Adrenal gland (tissue), 12 donors: Measurements from ENCODE around the gene KRTAP9-4. TPM values are rescaled to one million over a fixed set of nuclear protein-coding genes. Genes with fewer than 3 reads are reported as not detected.
"Not testable (repeated sequence)": the region's sequence is repeated elsewhere in the genome, so short reads cannot be mapped to it uniquely, and the experiment has no call there.

Experiments
- DNase-seq, 7 donors: peaks; one replicate each; pipeline ENCODE4 v3.0.0-alpha.2; 2019 to 2020
- H3K27ac ChIP-seq, 5 donors: fragments of 200-600 bp; sonication (generic) in 4 of 5; 1 replicate in 3 of 5; 2 replicates in 2 of 5; pipeline versions ENCODE4 v1.5.1 to v1.8.0; 2016 to 2020; ENCODE audit warnings: mild to moderate bottlenecking in 1 of 5
- H3K27me3 ChIP-seq: fragments of 200-600 bp; 2 replicates; pipeline ENCODE4 v1.8.0; 2021
- H3K36me3 ChIP-seq, 2 donors: fragments of 200-600 bp; replicated peaks in 1 of 2; 1 replicate in 1 of 2; 2 replicates in 1 of 2; pipeline versions ENCODE4 v1.5.1 to v1.8.0; 2018 to 2022
- H3K4me1 ChIP-seq, 2 donors: fragments of 200-600 bp; replicated peaks in 1 of 2; 1 replicate in 1 of 2; 2 replicates in 1 of 2; pipeline versions ENCODE4 v1.5.1 to v1.8.0; 2018 to 2021
- H3K4me3 ChIP-seq, 4 donors: fragments of 200-600 bp; sonication (generic) in 3 of 4; one replicate each; pipeline ENCODE4 v1.5.1; 2016 to 2018
- H3K9me3 ChIP-seq, 3 donors: fragments of 200-600 bp; sonication (generic) in 1 of 3; replicated peaks in 1 of 3; 1 replicate in 2 of 3; 2 replicates in 1 of 3; pipeline versions ENCODE4 v1.5.1 to v1.8.0; 2016 to 2021
- CTCF ChIP-seq, 6 experiments: fragments of 450-650 bp in 4 of 6; fragments of 200-600 bp in 2 of 6; sonication (generic) in 1 of 6; IDR thresholded peaks; 1 replicate in 5 of 6; 2 replicates in 1 of 6; pipeline versions ENCODE4 v1.5.1 to v1.8.0; 2016 to 2021; ENCODE audit warnings: antibody characterized with exemption in 6 of 6, mild to moderate bottlenecking in 2 of 6, moderate library complexity in 1 of 6
- POLR2A ChIP-seq, 2 donors: fragments of 450-650 bp; IDR thresholded peaks; one replicate each; pipeline ENCODE4 v1.6.1; 2017; ENCODE audit warnings: antibody characterized with exemption in 2 of 2, mild to moderate bottlenecking in 2 of 2, moderate library complexity in 1 of 2
- WGBS, 4 donors: extraction: QIAGEN DNeasy Blood & Tissue Kit in 2 of 4; methylation state at CpG; one replicate each; pipeline versions ENCODE4 v1.1.5 to v1.1.7; 2013 to 2017; 5-methylcytosine and 5-hydroxymethylcytosine counted together
- intact Hi-C, 2 donors: fragments of 100-400 bp; cut with DNase I; formaldehyde crosslinking; loops; one replicate each; pipeline versions ENCODE4 v1.14.1 to v1.15.0; 2022 to 2023
- polyA plus RNA-seq, 3 donors: library from polyadenylated mRNA; stranded (reverse); fragments of 200-250 nt in 2 of 3; fragments of 350-450 nt in 1 of 3; fragmentation: Illumina TruSeq in 1 of 3; extraction: RNeasy Lipid Tissue Mini Kit (QIAGEN cat#74804) in 1 of 3; gene quantifications; one replicate each; pipeline ENCODE4 v1.2.3, GENCODE V29; 2013 to 2014
- total RNA-seq, 9 donors: library from RNA; depleted of rRNA in 4 of 9; stranded (reverse); fragments of >200 nt in 4 of 9; fragments of 120-200 nt in 1 of 9; fragmentation: NEBNext Ultra II Directional in 1 of 9; extraction: Animal tissue kit (Norgen Biotek cat#: 25700) in 1 of 9; gene quantifications; one replicate each; pipeline versions ENCODE4 v1.1.0 to v1.2.4, GENCODE V29; 2013 to 2023
- donor health status: healthy with polysubstance abuse.
- donor health status: Bipolar disorder and iron deficiency.
- donor health status: DM: yes; HTN: yes; CAD: no.
- donor health status: DM: no; HTN: no; CAD: no.
- donor health status: DM: no; HTN: no; CAD: no.
- donor health status: DM: yes; HTN: yes; CAD: no.

The KRTAP9-4 gene
- total and polyA plus RNA-seq, 12 donors: not detected

DNA sequence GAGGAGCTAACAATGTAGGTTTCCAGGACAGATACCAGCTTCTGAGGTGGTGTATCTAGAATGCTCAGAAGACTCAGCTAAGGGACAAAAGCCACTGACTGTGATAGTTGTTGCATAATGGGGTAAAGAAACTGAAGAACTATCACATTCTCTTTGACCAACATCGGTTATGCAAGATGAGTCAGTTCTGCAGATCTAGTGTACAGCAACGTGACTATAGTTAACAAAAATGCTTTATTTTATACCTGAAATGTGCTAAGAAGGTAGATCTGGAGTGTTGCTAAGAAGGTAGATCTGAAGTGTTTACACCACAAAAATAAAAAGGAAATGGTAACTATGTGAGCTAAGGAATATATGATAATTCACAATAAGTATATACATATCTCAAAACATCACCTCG is 18.2 kb downstream of the KRTAP9-4 start:
- 64 to 82% methylated on average over 3 of the region's 3 CpGs; no CpG with 5 or more reads in 2 of the 4 donors for WGBS, 4 donors
- Histone ChIP-seq H3K4me3 (no peak overlapping the region), H3K36me3 (no peaks in the 10 kb centered on the region), H3K27ac (no peak overlapping the region), H3K27me3 (no peaks in the 10 kb centered on the region), H3K4me1 (no peaks in the 10 kb centered on the region), H3K9me3 (no peaks in the 10 kb centered on the region)
- intact Hi-C loops: no loop called here
- TF ChIP-seq POLR2A (IDR thresholded peaks at IDR 0.05): no peak
- no peak for TF ChIP-seq CTCF (IDR thresholded peaks at IDR 0.05)
- DNase-seq: no peak

GRCh38 chr17:41271323-41271722 is 21.8 kb downstream of the KRTAP9-4 start:
- WGBS, 4 donors: 63 to 67% methylated on average over 1 of the region's 1 CpG; no CpG with 5 or more reads in 2 of the 4 donors

DNA sequence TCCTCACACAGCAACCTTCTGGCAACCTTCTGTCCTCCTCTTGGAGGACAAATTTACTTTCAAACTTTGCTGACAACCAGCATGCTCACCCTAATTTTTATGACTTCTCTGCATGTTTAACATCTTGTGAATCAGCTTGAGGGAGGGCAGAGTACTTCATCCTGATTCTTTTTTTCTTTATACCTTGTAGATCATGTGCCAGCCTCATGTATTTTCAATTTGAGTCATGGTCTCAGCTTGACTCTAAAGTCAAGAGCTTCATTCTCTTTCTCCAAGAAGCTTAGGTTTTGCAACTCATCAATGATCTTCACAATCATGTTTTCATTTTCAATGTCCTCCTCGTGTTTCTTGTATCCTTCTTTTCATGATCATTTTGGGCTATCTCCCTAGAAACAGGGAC is 22.4 kb downstream of the KRTAP9-4 start:
- TF ChIP-seq CTCF (IDR thresholded peaks at IDR 0.05): no peak
- no peak for TF ChIP-seq POLR2A (IDR thresholded peaks at IDR 0.05)

More at GRCh38 chr17:41271323-41271722, 21.8 kb downstream of the KRTAP9-4 start:
- H3K27me3 ChIP-seq, H3K9me3 ChIP-seq, H3K36me3 ChIP-seq, H3K4me3 ChIP-seq, DNase-seq, intact Hi-C loops, H3K27ac ChIP-seq, H3K4me1 ChIP-seq: not testable (repeated sequence)

DNA sequence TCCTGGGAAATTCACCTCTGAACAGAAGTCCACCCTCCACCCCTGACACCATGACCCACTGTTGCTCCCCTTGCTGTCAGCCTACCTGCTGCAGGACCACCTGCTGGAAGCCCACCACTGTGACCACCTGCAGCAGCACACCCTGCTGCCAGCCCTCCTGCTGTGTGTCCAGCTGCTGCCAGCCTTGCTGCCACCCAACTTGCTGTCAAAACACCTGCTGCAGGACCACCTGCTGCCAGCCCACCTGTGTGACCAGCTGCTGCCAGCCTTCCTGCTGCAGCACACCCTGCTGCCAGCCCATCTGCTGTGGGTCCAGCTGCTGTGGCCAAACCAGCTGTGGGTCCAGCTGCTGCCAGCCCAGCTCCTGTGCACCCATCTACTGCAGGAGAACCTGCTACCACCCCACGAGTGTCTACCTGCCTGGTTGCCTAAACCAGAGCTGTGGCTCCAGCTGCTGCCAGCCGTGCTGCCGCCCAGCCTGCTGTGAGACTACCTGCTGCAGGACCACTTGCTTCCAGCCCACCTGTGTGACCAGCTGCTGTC is 26.2 kb downstream of the KRTAP9-4 start, which contains the start of gene KRTAP9-7:
KRTAP9-7 (plus strand) TSS at position 51 of the 543 bp plus-strand sequence; CDS start at position 51, 0 bp downstream.
- H3K9me3 ChIP-seq, DNase-seq, H3K36me3 ChIP-seq, H3K27me3 ChIP-seq, intact Hi-C loops, H3K27ac ChIP-seq, H3K4me1 ChIP-seq, H3K4me3 ChIP-seq: not testable (repeated sequence)
- WGBS, 4 donors: 62 to 80% (median 70%) methylated on average over 2 to 3 of the region's 3 CpGs; no CpG with 5 or more reads in 1 of the 4 donors

More for the DNA sequence above, 22.4 kb downstream of the KRTAP9-4 start:
- intact Hi-C loops: no loop called here
- WGBS, 4 donors: 52 to 68% methylated on average over 1 of the region's 1 CpG; no CpG with 5 or more reads in 2 of the 4 donors
- Histone ChIP-seq H3K4me3 (no peak overlapping the region), H3K36me3 (no peaks in the 10 kb centered on the region), H3K4me1 (no peaks in the 10 kb centered on the region), H3K27me3 (no peaks in the 10 kb centered on the region), H3K27ac (no peak overlapping the region), H3K9me3 (no peaks in the 10 kb centered on the region)
- no peak for DNase-seq

GRCh38 chr17:41278176-41278955 is 28.9 kb downstream of the KRTAP9-4 start:
- no peaks in the 10 kb centered on the region for H3K27me3 ChIP-seq
- intact Hi-C loops: no loop called here
- H3K36me3 ChIP-seq: no peaks in the 10 kb centered on the region
- no peak for TF ChIP-seq POLR2A (IDR thresholded peaks at IDR 0.05)
- TF ChIP-seq CTCF (IDR thresholded peaks at IDR 0.05): no peak
- 76 to 85% (median 84%) methylated on average over 3 of the region's 3 CpGs for WGBS, 4 donors
- DNase-seq: no peak
- H3K9me3 ChIP-seq: no peaks in the 10 kb centered on the region
- H3K4me1 ChIP-seq: no peaks in the 10 kb centered on the region
- no peak overlapping the region for H3K4me3 ChIP-seq
- no peak overlapping the region for H3K27ac ChIP-seq
